GM15510 (cell line): Measurements from ENCODE around the gene RANBP3L.

Experiments used
- POLR2A ChIP-seq: IDR thresholded peaks from 3 replicates; pipeline ENCODE4 v1.6.1; 2011; ENCODE audit warnings: borderline replicate concordance; ENCODE audit not compliant: insufficient read length; ENCODE audit errors: extremely low read depth

The RANBP3L gene

DNA sequence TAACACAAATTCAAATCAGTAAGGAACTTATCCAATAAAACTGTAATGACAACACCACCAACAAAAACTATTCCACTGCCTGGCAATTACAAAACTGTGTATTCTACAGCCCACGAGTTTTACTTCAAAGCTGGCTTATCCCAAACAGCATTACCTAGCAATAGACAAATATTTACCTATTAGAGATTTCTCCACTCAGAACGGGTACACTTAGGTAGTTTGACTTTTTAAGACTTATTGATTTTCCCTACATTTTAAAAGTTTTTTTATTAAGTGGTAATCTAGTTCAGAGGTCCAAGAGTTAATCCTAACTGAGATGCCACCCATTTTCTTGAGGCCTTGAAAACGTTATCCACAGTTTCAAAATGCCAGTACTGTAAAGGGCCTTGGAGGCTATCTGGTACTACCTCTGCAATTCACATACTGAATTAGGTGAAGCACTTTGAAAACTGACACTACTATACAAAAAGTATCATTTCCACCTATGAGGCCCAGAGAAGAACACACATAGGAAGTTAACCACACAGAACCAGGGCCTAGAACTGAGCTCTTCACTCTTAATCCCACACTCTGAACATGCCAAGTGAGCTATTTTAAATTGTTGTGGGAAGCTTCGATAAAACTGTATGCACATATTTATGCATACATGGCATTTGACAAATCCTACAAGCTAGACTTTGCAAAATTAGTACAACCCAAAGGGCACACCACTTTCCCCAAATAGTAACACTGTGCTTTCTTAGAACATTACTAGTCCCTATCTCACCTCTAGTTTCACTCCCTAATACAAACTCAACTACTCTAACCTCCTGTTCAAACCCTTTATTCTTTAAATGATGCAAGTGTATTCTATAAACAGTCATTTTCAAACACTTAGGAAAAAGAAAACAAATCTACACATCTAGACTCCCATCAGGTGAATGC lies 62.1 kb downstream of the RANBP3L start:
- no peak for TF ChIP-seq POLR2A

DNA sequence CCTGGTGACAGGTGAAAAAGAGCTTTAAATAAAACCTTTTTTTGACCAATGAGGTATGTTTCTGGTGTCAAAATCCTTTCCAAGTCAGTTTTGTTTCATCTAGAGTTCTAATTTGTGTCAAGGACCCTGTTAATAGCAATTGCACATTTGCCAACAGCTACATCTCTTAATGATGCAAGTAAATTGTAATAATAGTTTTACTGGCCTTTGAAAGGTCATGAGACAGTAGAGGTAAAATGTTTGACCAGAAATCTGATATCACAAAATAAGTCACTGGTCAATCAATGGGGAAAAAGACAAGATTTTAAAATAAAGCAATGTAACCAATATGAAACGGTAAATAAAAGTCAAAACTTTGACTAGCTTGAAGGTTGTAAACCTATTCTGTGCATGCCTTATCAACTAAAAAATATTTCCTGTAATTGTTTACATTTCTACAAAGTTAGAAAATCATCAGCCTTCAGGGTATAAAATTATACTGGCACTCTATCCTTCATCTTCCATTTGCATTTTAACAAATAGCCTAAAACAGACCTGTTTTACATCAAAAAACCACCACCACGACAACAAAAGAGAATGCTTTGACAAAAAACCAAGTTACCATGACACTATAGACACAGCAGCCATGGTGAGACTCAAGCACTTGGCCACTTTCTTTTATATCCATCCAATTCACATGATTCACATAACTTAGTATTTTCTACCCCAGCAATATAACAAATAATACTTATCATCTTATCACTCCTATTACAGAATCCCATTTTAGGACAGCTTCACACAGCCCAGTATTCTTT lies 63.0 kb downstream of the RANBP3L start:
- no peak for TF ChIP-seq POLR2A

DNA sequence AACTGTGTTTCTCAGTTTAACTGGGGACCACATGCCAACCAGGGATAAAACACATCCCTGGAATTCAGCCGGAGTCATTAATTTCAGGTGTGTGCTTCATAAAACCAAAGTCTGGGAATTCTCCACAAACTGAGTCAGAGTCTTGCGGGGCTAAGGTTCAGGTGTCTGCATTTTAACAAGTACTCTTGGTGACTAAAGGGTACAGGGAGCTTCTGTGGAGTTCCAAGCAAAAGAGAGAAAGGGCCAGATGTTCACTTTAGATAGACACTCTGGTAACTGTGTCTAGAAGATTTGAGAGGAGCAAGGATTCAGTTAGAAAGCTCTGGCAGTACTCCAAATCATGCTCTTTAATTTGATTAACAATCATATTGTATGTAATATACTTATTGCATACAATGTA lies 64.0 kb downstream of the RANBP3L start:
- TF ChIP-seq POLR2A, result no peak

DNA sequence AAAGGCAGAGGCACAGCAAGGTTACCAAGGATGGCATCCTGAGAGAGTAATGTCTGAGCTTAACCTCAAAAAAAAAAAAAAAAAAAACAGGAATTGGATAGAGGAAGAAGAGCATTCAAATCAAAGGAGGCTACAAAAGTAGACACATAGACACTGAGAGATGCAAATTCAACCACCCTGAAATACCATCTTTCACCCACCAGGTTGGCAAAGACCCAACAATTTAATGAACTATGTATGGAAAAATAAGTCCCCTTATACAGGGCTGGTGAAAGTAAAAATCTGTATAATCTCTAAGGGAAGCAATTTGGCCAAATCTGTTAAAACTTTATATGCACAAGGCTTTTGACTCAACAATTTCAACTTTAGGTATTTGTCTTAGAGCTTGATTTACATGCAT lies 64.9 kb downstream of the RANBP3L start:
- TF ChIP-seq POLR2A, result no peak

DNA sequence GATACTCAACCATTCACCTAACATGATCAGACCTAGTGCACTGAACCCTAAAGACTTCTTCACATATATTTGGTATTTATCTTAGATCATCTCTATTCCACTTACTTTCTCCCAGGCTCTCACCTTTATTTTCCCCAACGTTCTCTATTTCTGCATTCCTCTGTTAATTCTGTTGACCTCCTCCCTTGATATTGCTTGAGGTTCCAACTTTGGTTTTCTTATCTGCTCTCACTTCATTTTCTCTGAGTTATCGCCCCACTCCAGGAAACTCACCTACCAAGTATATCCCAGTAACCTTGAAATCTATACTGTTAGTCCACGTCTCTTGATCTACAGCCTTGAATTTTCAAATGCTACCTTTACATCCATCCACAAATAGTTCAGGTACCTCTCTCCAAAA lies 69.2 kb downstream of the RANBP3L start:
- no peak for TF ChIP-seq POLR2A

DNA sequence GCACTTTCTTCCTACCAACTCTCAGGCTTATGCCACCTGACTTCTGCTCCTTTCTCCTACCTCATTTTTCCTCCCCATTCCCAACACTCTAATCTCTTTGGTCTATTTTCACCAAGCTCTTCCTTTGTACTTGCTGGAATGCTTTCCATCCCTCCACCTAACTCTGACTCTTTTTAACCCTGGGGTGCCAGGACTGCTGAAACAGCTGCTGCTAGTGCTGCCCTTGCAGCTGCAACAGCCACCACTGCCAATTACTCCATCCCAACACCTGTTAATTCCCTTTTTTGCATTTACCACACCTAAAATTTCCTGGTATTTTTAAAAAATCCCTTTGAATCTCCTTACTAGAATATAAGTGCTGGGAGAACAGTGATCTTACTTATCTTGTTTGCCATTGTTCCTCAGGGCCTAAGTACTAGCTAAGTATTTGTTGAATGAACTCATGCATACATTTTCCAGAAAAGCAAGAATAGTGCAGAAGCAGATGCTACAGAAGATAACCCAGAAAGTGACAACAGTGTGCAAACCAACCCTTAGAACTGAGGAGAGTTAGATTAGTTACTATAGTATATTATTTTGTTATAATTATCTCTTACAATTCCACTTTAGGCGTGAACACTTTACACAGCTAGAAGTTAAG lies 71.4 kb downstream of the RANBP3L start:
- no peak for TF ChIP-seq POLR2A

DNA sequence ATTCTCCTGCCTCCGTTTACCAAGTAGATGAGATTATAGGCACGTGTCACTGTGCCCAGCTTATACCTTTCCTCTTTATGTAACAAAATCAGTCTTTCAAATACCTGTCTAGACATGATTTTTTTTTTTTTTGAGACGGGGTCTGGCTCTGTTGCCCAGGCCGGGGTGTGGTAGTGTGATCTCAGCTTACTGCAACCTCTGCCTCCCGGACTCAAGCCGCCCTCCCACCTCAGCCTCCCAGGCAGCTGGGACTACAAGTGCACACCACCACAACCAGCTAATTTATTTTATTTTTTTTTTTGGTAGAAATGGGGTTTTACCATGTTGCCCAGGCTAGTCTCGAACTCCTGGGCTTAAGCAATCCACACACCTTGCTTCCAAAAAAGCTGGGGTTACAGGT lies 73.2 kb downstream of the RANBP3L start:
- no peak for TF ChIP-seq POLR2A

DNA sequence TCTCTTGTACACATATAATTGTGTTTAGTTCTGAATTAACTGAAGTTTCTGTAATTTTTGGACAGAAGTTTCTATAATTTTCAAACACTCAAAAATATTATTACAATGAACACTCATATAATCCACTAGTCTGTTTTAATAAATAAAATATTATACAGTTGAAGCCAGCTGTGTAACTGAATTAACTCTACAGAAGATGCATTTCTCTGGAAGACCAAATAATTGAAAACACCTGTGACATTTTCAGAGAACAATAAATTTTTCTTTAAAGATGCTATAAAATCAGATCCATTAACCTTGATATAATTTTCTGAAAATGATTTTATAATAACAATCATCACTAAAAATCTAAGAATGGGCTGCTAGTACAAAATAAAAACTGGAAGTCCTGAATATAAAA lies 74.7 kb downstream of the RANBP3L start:
- no peak for TF ChIP-seq POLR2A

DNA sequence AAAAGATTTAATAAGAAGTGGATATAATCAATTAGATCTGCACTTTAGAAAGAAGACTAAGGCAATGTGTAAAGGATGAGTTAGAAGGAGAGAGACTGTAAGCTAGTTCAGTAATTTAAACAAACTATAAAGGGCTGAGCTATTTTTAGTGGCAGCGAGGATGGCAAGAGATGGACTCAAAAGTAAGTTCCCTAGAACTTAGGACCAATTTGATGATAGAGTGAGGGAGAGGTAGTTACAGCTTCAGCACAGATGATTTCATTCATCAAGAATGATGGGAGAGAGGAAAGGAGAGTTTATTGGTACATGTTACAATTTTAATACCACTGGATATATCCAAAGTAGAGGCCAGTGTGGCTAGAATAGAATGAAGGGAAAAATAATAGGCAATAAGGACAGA lies 79.1 kb downstream of the RANBP3L start:
- no peak for TF ChIP-seq POLR2A

DNA sequence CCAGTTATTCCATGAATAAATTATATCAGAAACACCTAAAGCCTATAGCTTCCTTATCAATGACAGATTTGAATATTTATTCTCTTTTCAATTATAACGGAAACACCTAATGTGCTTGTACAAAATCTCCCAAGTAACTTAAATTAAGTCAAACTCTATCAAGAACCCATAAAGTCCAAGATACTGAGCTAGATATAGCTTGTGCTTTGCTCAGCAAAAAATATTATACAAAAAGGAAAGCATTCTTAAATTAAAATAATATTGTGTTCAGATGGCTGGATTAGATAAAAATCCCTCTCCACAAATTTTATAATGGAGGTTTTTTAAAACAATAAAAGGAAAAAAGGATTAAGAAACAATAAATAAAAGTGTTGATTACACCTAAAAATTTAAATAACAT lies 83.7 kb downstream of the RANBP3L start:
- no peak for TF ChIP-seq POLR2A

DNA sequence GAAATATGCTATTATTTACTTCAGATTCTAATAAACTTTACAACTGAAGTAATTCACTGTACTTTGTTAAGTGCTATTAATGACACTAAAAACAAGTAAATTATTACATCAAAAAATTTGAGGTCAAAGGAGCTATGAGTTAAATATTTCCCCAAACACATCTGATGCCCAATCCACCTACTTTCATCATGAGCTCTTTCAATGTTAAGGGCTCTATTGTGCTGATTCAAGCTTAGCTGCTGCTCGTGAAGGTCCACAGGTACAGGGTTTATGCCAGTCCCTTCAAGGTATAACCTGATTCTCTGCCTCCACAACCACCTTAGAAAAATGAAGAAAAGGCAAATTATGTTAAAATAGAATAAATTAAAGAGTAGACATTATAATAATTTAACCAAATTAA lies 84.1 kb downstream of the RANBP3L start:
- no peak for TF ChIP-seq POLR2A

DNA sequence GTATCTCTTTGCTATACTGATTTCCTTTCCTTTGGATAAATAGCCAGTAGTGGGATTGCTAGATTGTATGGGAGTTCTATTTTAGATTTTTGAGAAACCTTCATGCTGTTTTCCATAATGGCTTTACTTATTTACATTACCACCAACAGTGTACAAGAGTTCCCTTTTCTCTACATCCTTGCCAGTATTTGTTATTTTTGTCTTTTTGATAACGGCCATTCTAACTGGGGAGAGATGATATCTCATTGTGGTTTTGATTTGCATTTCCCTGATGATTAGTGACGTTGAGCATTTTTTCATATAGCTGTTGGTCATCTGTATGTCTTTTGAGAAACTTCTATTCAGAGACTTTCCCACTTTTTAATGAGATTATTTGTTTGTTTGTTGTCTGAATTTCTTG lies 85.8 kb downstream of the RANBP3L start:
- no peak for TF ChIP-seq POLR2A

DNA sequence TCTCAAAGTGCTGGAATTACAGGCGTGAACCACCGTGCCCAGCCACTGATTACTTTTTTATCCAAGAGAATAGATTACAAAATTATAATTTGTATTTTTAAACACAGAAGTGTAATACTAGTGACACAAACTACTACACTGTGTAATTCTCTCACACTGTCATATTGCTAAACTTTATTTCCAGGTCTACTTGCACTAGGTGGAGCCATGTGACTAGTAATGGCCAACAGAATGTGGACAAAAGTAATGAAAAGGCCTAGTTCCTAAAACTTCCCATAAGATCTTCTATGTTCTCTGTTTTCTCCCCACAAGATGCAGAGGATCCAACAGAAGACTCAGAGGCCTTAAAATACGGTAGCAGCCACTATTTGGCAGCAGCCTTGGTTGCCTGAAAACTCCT lies 87.3 kb downstream of the RANBP3L start:
- TF ChIP-seq POLR2A, result no peak

DNA sequence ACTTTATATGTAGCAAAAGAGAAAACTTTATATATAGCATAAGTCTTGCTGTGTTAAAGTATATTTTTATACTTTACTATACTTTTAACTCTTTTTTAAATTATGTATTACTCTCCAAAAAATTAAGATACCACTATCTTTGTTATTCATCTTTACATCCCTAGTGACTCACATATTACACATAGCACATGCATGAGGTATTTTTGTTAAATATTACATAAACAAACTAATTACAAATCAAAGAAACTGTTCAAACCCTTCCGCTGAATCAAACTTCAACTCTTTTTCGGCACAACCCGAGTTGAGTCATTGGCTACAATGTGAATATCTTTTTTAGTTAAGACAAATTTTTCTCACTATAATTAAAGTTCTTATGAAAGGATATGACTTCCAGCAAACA lies 92.0 kb downstream of the RANBP3L start:
- TF ChIP-seq POLR2A, result no peak

DNA sequence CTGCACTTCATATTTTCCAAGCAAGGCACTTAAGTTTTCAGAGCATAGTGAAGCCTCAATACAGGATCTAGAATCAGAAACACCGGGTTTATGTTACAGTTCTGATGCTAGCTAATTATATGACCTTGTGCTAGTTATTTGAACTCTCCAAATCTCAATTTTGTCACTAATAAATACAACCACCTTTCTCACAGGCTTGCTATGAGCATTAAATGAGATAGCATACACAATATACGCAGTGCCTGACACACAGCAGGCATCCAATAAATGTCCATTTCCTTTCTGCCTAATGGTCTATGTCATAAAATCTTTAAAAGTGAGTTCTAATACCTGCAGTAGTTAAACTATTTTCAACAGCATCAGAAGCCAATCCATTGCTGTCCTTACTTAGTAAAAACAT lies 92.9 kb downstream of the RANBP3L start:
- no peak for TF ChIP-seq POLR2A
